ENCODE results near the gene CST9.
A peak's percentile ranks its signal among the peaks of the same experiment; 100 is the strongest.

CST9 gene

GRCh38 chr20:23605867-23606651 is at the start of gene CST9:
Gene CST9, minus strand, starts transcription at chr20:23605917. Its CDS starts 53 bp downstream, at chr20:23605864.
- DNase-seq: no peak

GRCh38 chr20:23654717-23655116 is 49.0 kb upstream of the CST9 start:
- no peak for DNase-seq

- DNase-seq: no peak
These were observed 48.3 kb upstream of the CST9 start for GRCh38 chr20:23654000-23654399.

GRCh38 chr20:23653400-23653938 is 47.8 kb upstream of the CST9 start:
- DNase-seq: no peak

- no peak for DNase-seq
These were observed 47.2 kb upstream of the CST9 start for GRCh38 chr20:23652926-23653325.

- DNase-seq: no peak
These were observed 46.7 kb upstream of the CST9 start for GRCh38 chr20:23652371-23652770.

GRCh38 chr20:23651117-23651516 is 45.4 kb upstream of the CST9 start:
- DNase-seq: no peak

- DNase-seq: no peak
These were observed 44.2 kb upstream of the CST9 start for GRCh38 chr20:23649830-23650417.

GRCh38 chr20:23649242-23649641 is 43.5 kb upstream of the CST9 start:
- DNase-seq: no peak

GRCh38 chr20:23647346-23647745 is 41.6 kb upstream of the CST9 start:
- no peak for DNase-seq

- peak; percentile 56 to 74 (median 72) for DNase-seq
These were observed 40.6 kb upstream of the CST9 start for GRCh38 chr20:23646106-23646873.

GRCh38 chr20:23645575-23645974 is 39.9 kb upstream of the CST9 start:
- DNase-seq: no peak

GRCh38 chr20:23644164-23644563 is 38.4 kb upstream of the CST9 start:
- DNase-seq: peak in 2 of 3 donors; percentile 64 to 76

GRCh38 chr20:23643659-23644058 is 37.9 kb upstream of the CST9 start:
- peak; percentile 76 to 77 (median 77) for DNase-seq

GRCh38 chr20:23641936-23642751 is 36.4 kb upstream of the CST9 start:
- peak; percentile 75 to 81 (median 80) for DNase-seq

- no peak for DNase-seq
These were observed 35.3 kb upstream of the CST9 start for GRCh38 chr20:23640671-23641667.

GRCh38 chr20:23640018-23640601 is 34.4 kb upstream of the CST9 start:
- DNase-seq: no peak

- no peak for DNase-seq
These were observed 33.8 kb upstream of the CST9 start for GRCh38 chr20:23639490-23639958.

GRCh38 chr20:23638309-23638708 is 32.6 kb upstream of the CST9 start:
- no peak for DNase-seq

Data from suppressor macrophage treated with lipopolysaccharide for 1 hour (primary cell).